IMR-90 (cell line): ENCODE measurements around the gene CWC27. TPM values are rescaled to one million over a fixed set of nuclear protein-coding genes. Genes with fewer than 3 reads are reported as not detected.

ENCODE experiments used
- ATAC-seq: fragments of 200-7000 bp; cut with Tn5 transposase; 2 replicates; pipeline ENCODE4 v1.9.1; 2020; ENCODE audit warnings: low read depth, mild to moderate bottlenecking, moderate library complexity
- BruUV-seq: library from RNA; stranded (reverse); fragments of 400-500 nt; replicated peaks from 2 replicates; lab custom pipeline; 2021; lab: Mats Ljungman, UMichigan
- CTCF ChIA-PET: fragments of 300-600 bp; formaldehyde crosslinking; extraction: SDS; loops from one replicate; lab custom pipeline; 2021; ENCODE audit warnings: antibody characterized with exemption; lab: Yijun Ruan, JAX
- POLR2A ChIA-PET: fragments of 300-600 bp; sonication (Branson Sonifier 250); formaldehyde crosslinking; loops from one replicate; lab custom pipeline; 2022; ENCODE audit warnings: antibody characterized with exemption; ENCODE audit not compliant: unreplicated experiment; lab: Charles Lee
- DNase-seq: peaks from one replicate; pipeline ENCODE4 v3.0.0; 2013
- H2AFZ ChIP-seq: replicated peaks from 2 replicates; pipeline ENCODE3; 2013; ENCODE audit warnings: low read length, mild to moderate bottlenecking; ENCODE audit not compliant: poor library complexity
- H2AK5ac ChIP-seq: 2 replicates; pipeline ENCODE4 v1.6.1; 2013; ENCODE audit warnings: low read depth, low read length, inconsistent platforms
- H2AK9ac ChIP-seq: replicated peaks from 2 replicates; pipeline ENCODE3; 2013; ENCODE audit warnings: mild to moderate bottlenecking, low read depth, low read length, moderate library complexity; ENCODE audit not compliant: poor library complexity
- H2BK120ac ChIP-seq: 2 replicates; pipeline ENCODE4 v1.6.1; 2013; ENCODE audit warnings: low read depth, low read length, inconsistent platforms
- H2BK15ac ChIP-seq: 3 replicates; pipeline ENCODE4 v1.6.1; 2013; ENCODE audit warnings: low read depth, low read length, inconsistent platforms
- H2BK20ac ChIP-seq: 2 replicates; pipeline ENCODE4 v1.6.1; 2013; ENCODE audit warnings: low read depth, mild to moderate bottlenecking, inconsistent platforms, low read length, moderate library complexity
- H2BK5ac ChIP-seq: 2 replicates; pipeline ENCODE4 v1.6.1; 2013; ENCODE audit warnings: mild to moderate bottlenecking, low read depth, low read length, inconsistent platforms; ENCODE audit not compliant: poor library complexity, severe bottlenecking
- H3K14ac ChIP-seq: replicated peaks from 2 replicates; pipeline ENCODE4 v1.6.1; 2013; ENCODE audit warnings: low read depth, low read length, inconsistent platforms
- H3K18ac ChIP-seq: 2 replicates; pipeline ENCODE4 v1.6.1; 2013; ENCODE audit warnings: low read depth, low read length, control low read depth
- H3K23ac ChIP-seq: 2 replicates; pipeline ENCODE4 v1.6.1; 2013; ENCODE audit warnings: low read depth, low read length, inconsistent platforms
- H3K27ac ChIP-seq: 2 replicates; pipeline ENCODE4 v1.5.1; 2013; ENCODE audit warnings: mild to moderate bottlenecking, control low read depth, low read length; ENCODE audit not compliant: insufficient read depth
- H3K27me3 ChIP-seq: 2 replicates; pipeline ENCODE4 v1.6.1; 2013; ENCODE audit warnings: low read length; ENCODE audit not compliant: control insufficient read depth, insufficient read depth
- H3K36me3 ChIP-seq: 2 replicates; pipeline ENCODE4 v1.6.1; 2013; ENCODE audit warnings: low read length, mixed read lengths; ENCODE audit not compliant: control insufficient read depth, insufficient read depth
- H3K4ac ChIP-seq: 2 replicates; pipeline ENCODE4 v1.6.1; 2013; ENCODE audit warnings: low read depth, low read length, inconsistent platforms
- H3K4me1 ChIP-seq: 2 replicates; pipeline ENCODE4 v1.6.1; 2013; ENCODE audit warnings: low read length, mixed read lengths; ENCODE audit not compliant: control insufficient read depth, insufficient read depth
- H3K4me2 ChIP-seq: 2 replicates; pipeline ENCODE4 v1.6.1; 2013; ENCODE audit warnings: low read depth, mild to moderate bottlenecking, control low read depth, low read length, moderate library complexity
- H3K4me3 ChIP-seq: 2 replicates; pipeline ENCODE4 v1.5.1; 2013; ENCODE audit warnings: low read depth, mild to moderate bottlenecking, control low read depth, low read length, moderate library complexity; ENCODE audit not compliant: insufficient read depth
- H3K56ac ChIP-seq: 2 replicates; pipeline ENCODE4 v1.6.1; 2013; ENCODE audit warnings: low read length, inconsistent platforms; ENCODE audit not compliant: insufficient read depth; ENCODE audit errors: extremely low read depth
- H3K79me1 ChIP-seq, 2 experiments: 2 replicates each; pipeline ENCODE4 v1.6.1; 2013; ENCODE audit warnings: low read length in 2 of 2, inconsistent platforms in 1 of 2, low read depth in 1 of 2
- H3K9ac ChIP-seq: 2 replicates; pipeline ENCODE4 v1.6.1; 2013; ENCODE audit warnings: low read depth, low read length, control low read depth
- H3K9me1 ChIP-seq: 2 replicates; pipeline ENCODE4 v1.6.1; 2013; ENCODE audit warnings: low read length, inconsistent platforms; ENCODE audit not compliant: insufficient read depth
- H3K9me3 ChIP-seq: 2 replicates; pipeline ENCODE4 v1.6.1; 2013; ENCODE audit warnings: low read length; ENCODE audit not compliant: control insufficient read depth, insufficient read depth
- H4K20me1 ChIP-seq: 2 replicates; pipeline ENCODE4 v1.6.1; 2013; ENCODE audit warnings: low read length, inconsistent platforms; ENCODE audit not compliant: insufficient read depth
- H4K5ac ChIP-seq: 2 replicates; pipeline ENCODE4 v1.6.1; 2013; ENCODE audit warnings: mild to moderate bottlenecking, low read depth, low read length, control low read depth
- H4K8ac ChIP-seq, 2 experiments: 2 replicates each; pipeline ENCODE4 v1.6.1; 2013; ENCODE audit warnings: low read depth in 2 of 2, low read length in 2 of 2, control low read depth in 1 of 2, inconsistent platforms in 1 of 2
- H4K91ac ChIP-seq: 2 replicates; pipeline ENCODE4 v1.6.1; 2013; ENCODE audit warnings: low read depth, low read length, inconsistent platforms; ENCODE audit not compliant: insufficient read depth
- CEBPB ChIP-seq: IDR thresholded peaks from 2 replicates; pipeline ENCODE4 v1.6.1; 2012; ENCODE audit warnings: low read depth, low read length, improper control_type of control experiment
- CHD1 ChIP-seq: IDR thresholded peaks from 2 replicates; pipeline ENCODE4 v1.6.1; 2012; ENCODE audit warnings: low read depth, low read length, improper control_type of control experiment
- FOS ChIP-seq: fragments of 150-350 bp; IDR thresholded peaks from 2 replicates; pipeline ENCODE4 v1.6.1; 2016; ENCODE audit warnings: low read depth, low read length
- MAZ ChIP-seq: IDR thresholded peaks from 2 replicates; pipeline ENCODE4 v1.6.1; 2012; ENCODE audit warnings: low read depth, mild to moderate bottlenecking, low read length, improper control_type of control experiment, moderate library complexity, borderline replicate concordance
- MXI1 ChIP-seq: IDR thresholded peaks from 2 replicates; pipeline ENCODE4 v1.6.1; 2012; ENCODE audit warnings: low read depth, mild to moderate bottlenecking, low read length, moderate library complexity, borderline replicate concordance
- NFE2L2 ChIP-seq: fragments of 150-350 bp; IDR thresholded peaks from 2 replicates; pipeline ENCODE4 v1.6.1; 2016; ENCODE audit warnings: low read depth, mild to moderate bottlenecking, low read length
- RAD21 ChIP-seq: IDR thresholded peaks from 2 replicates; pipeline ENCODE4 v1.6.1; 2012; ENCODE audit warnings: low read length, improper control_type of control experiment
- RCOR1 ChIP-seq: IDR thresholded peaks from 2 replicates; pipeline ENCODE4 v1.6.1; 2012; ENCODE audit warnings: mild to moderate bottlenecking, low read length, improper control_type of control experiment; ENCODE audit not compliant: insufficient replicate concordance
- RFX5 ChIP-seq: IDR thresholded peaks from 2 replicates; pipeline ENCODE4 v1.8.0; 2012; ENCODE audit warnings: low read depth, mild to moderate bottlenecking, low read length, moderate library complexity
- SMC3 ChIP-seq: fragments of 150-350 bp; IDR thresholded peaks from 2 replicates; pipeline ENCODE4 v1.6.1; 2016; ENCODE audit warnings: low read depth, mild to moderate bottlenecking, antibody characterized with exemption, low read length, moderate library complexity
- WGBS, 2 experiments: methylation state at CpG; one replicate each; pipeline versions ENCODE4 v1.1.5 to v1.1.7; 2013; ENCODE audit warnings: missing lambda C conversion rate in 2 of 2; ENCODE audit not compliant: insufficient read length in 1 of 2; ENCODE audit errors: extremely low coverage in 2 of 2; 5-methylcytosine and 5-hydroxymethylcytosine counted together
- dilution Hi-C: fragments of 300-500 bp; cut with HindIII; formaldehyde crosslinking; loops from one replicate; pipeline ENCODE4 v1.14.3; 2018; ENCODE audit warnings: low sequenced_read_pairs; ENCODE audit not compliant: unreplicated experiment
- in situ Hi-C: fragments of 300-500 bp; cut with MboI; formaldehyde crosslinking; loops from 3 replicates; pipeline ENCODE4 v1.14.3; 2019; ENCODE audit warnings: low sequenced_read_pairs, inconsistent platforms, mixed read lengths
- intact Hi-C: fragments of 100-400 bp; cut with micrococcal nuclease; formaldehyde crosslinking; loops from 2 replicates; pipeline ENCODE4 v1.10.0; 2022
- polyA plus RNA-seq, 3 experiments: library from polyadenylated mRNA; depleted of rRNA; stranded (reverse); fragments of >200 nt; gene quantifications; 2 replicates each; pipeline ENCODE4 v1.2.3, GENCODE V29; 2012; ENCODE audit warnings: low replicate concordance in 1 of 3
- total RNA-seq: library from RNA; depleted of rRNA; stranded (reverse); fragments of >200 nt; gene quantifications from 2 replicates; pipeline ENCODE4 v1.2.3, GENCODE V29; 2012
- TF ChIP-seq, protein P1 (sequence below): fragments of 150-350 bp; IDR thresholded peaks from 2 replicates; pipeline ENCODE4 v1.6.1; 2016; ENCODE audit warnings: low read depth, mild to moderate bottlenecking, low read length, moderate library complexity, borderline replicate concordance

CWC27 gene
- total and polyA plus RNA-seq, 2 of the 4 experiments (the other 2 are of a cell fraction): 13.3 to 17.1 TPM

DNA sequence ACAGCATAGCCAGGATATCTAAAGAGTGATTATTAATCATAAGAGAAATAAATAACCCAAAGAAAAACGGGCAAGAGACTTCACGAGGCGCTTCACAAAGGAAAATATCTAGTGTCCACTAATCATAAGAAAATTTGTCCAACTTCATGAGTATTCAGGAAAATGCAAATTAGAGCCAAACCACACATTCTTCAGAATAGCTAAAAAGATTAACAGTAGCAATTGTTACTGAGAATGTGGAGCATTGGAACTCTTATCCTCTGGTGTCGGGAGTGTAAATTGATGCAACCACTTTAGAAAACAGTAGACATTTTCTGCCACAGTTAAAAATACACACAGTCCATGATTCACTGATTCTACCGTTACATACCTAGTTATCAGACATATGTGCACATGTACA is 145.7 kb downstream of the CWC27 start:
- Histone ChIP-seq H3K9ac (no peak overlapping the region), H3K4me2 (peak overlapping the region; percentile 5; the same call in 1 of the 2 replicates)
- intact Hi-C loops: no loop called here

More for the DNA sequence above, 145.7 kb downstream of the CWC27 start:
- BruUV-seq: no TSS peak
- Histone ChIP-seq H3K56ac (no peak overlapping the region), H3K27ac (no peak overlapping the region), H3K4me1 (no peaks in the 10 kb centered on the region; the same call in 1 of the 2 replicates), H3K79me1 (no peaks in the 10 kb centered on the region), H4K20me1 (no peaks in the 10 kb centered on the region), H4K91ac (no peak overlapping the region), H3K23ac (no peak overlapping the region), H2AFZ (no peak overlapping the region), H4K8ac (no peak overlapping the region), H4K5ac (no peak overlapping the region), H3K14ac (no peak overlapping the region), H2AK5ac (no peak overlapping the region), H2BK15ac (no peak overlapping the region), H3K9me1 (no peaks in the 10 kb centered on the region), H2BK20ac (no peak overlapping the region), H3K9me3 (peaks cover 4% of the 10 kb centered on the region), H3K4ac (no peak overlapping the region), H3K4me3 (no peak overlapping the region), H3K36me3 (peaks cover 4% of the 10 kb centered on the region; the same call in 1 of the 2 replicates), H2BK5ac (no peak overlapping the region), H2BK120ac (no peak overlapping the region), H3K27me3 (no peaks in the 10 kb centered on the region), H2AK9ac (no peak overlapping the region), H3K18ac (no peak overlapping the region)
- no peak for TF ChIP-seq SMC3
- TF ChIP-seq MXI1: no peak
- TF ChIP-seq RCOR1: no peak
- no peak for TF ChIP-seq RAD21
- no peak for TF ChIP-seq RFX5
- no peak for TF ChIP-seq CEBPB
- TF ChIP-seq MAZ: no peak
- no peak for TF ChIP-seq FOS
- no peak for TF ChIP-seq NFE2L2
- no peak for TF ChIP-seq CHD1
- TF ChIP-seq, protein P1, sequence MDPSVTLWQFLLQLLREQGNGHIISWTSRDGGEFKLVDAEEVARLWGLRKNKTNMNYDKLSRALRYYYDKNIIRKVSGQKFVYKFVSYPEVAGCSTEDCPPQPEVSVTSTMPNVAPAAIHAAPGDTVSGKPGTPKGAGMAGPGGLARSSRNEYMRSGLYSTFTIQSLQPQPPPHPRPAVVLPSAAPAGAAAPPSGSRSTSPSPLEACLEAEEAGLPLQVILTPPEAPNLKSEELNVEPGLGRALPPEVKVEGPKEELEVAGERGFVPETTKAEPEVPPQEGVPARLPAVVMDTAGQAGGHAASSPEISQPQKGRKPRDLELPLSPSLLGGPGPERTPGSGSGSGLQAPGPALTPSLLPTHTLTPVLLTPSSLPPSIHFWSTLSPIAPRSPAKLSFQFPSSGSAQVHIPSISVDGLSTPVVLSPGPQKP: no peak
- peak; percentile 11; the same call in 1 of the 2 replicates for ATAC-seq
- in situ Hi-C loops: no loop called here
- POLR2A ChIA-PET: no interaction called here
- CTCF ChIA-PET: no interaction called here
- dilution Hi-C loops: no loop called here
- no CpG with 5 or more reads among the region's 5 CpGs for WGBS, 2 experiments
- peak; percentile 59 for DNase-seq
